H1 (cell line): ENCODE results near the gene UIMC1. TPM values are rescaled to one million over a fixed set of nuclear protein-coding genes. Genes with fewer than 3 reads are reported as not detected.

Source experiments
- CTCF ChIA-PET: fragments of 300-600 bp; sonication (Branson Sonifier 250); formaldehyde crosslinking; loops from one replicate; lab custom pipeline; 2021; ENCODE audit not compliant: partially characterized antibody; lab: Charles Lee
- POLR2A ChIA-PET: fragments of 300-600 bp; sonication (Branson Sonifier 250); formaldehyde crosslinking; loops from one replicate; lab custom pipeline; 2021; ENCODE audit warnings: inconsistent platforms; ENCODE audit not compliant: partially characterized antibody; lab: Charles Lee
- DNase-seq, 2 experiments: peaks; one replicate each; pipeline versions ENCODE4 v3.0.0 to v3.0.0-alpha.2; 2010 to 2022; ENCODE audit warnings: low spot score in 2 of 2, low read depth in 1 of 2, mixed read lengths in 1 of 2
- FAIRE-seq: peaks from 2 replicates; lab custom pipeline; 2011; peaks lifted over from hg19 to GRCh38; lab: Jason Lieb, UNC
- H2AFZ ChIP-seq: 2 replicates; pipeline ENCODE4 v1.8.1; 2012; ENCODE audit warnings: low read length, inconsistent platforms
- H2AK5ac ChIP-seq: 2 replicates; pipeline ENCODE4 v1.6.1; 2013; ENCODE audit warnings: low read depth, low read length
- H2BK120ac ChIP-seq: replicated peaks from 2 replicates; pipeline ENCODE3; 2013; ENCODE audit warnings: low read depth, low read length, inconsistent platforms
- H2BK12ac ChIP-seq: 2 replicates; pipeline ENCODE4 v1.6.1; 2013; ENCODE audit warnings: low read depth, low read length
- H2BK15ac ChIP-seq: 2 replicates; pipeline ENCODE4 v1.6.1; 2013; ENCODE audit warnings: low read length
- H2BK20ac ChIP-seq: 2 replicates; pipeline ENCODE4 v1.6.1; 2013; ENCODE audit warnings: low read length
- H2BK5ac ChIP-seq: 2 replicates; pipeline ENCODE4 v1.6.1; 2013; ENCODE audit warnings: low read depth, low read length
- H3K14ac ChIP-seq: 2 replicates; pipeline ENCODE4 v1.6.1; 2013; ENCODE audit warnings: inconsistent platforms; ENCODE audit not compliant: insufficient read length
- H3K18ac ChIP-seq: 2 replicates; pipeline ENCODE4 v1.6.1; 2013; ENCODE audit warnings: low read length; ENCODE audit errors: extremely low read depth
- H3K23ac ChIP-seq: 2 replicates; pipeline ENCODE4 v1.6.1; 2013; ENCODE audit warnings: inconsistent platforms; ENCODE audit not compliant: insufficient read length
- H3K23me2 ChIP-seq: 2 replicates; pipeline ENCODE4 v1.6.1; 2013; ENCODE audit warnings: low read depth, low read length
- H3K27ac ChIP-seq: 2 replicates; pipeline ENCODE4 v1.6.1; 2011; ENCODE audit warnings: low read depth, low read length, inconsistent platforms
- H3K27me3 ChIP-seq, 4 experiments: replicated peaks in 1 of 4; 1 replicate in 1 of 4; 2 replicates in 3 of 4; pipeline versions ENCODE4 v1.6.1 to v1.8.1; 2011 to 2013; ENCODE audit warnings: low read length in 3 of 4, mild to moderate bottlenecking in 3 of 4, inconsistent platforms in 2 of 4, mixed read lengths in 2 of 4, moderate library complexity in 1 of 4; ENCODE audit not compliant: control insufficient read depth in 3 of 4, insufficient read depth in 3 of 4; ENCODE audit errors: extremely low read depth in 1 of 4
- H3K36me3 ChIP-seq, 4 experiments: 2 replicates each; pipeline versions ENCODE4 v1.6.1 to v1.8.1; 2011 to 2013; ENCODE audit warnings: mild to moderate bottlenecking in 4 of 4, low read length in 3 of 4, moderate library complexity in 2 of 4, control low read depth in 1 of 4, inconsistent platforms in 1 of 4; ENCODE audit not compliant: insufficient read depth in 4 of 4, control insufficient read depth in 2 of 4
- H3K4ac ChIP-seq: replicated peaks from 2 replicates; pipeline ENCODE3; 2013; ENCODE audit warnings: low read length, low read depth, mixed read lengths, inconsistent platforms; ENCODE audit not compliant: insufficient read length
- H3K4me1 ChIP-seq, 4 experiments: replicated peaks in 1 of 4; 1 replicate in 1 of 4; 2 replicates in 3 of 4; pipeline versions ENCODE4 v1.6.1 to v1.8.1; 2011 to 2013; ENCODE audit warnings: low read length in 3 of 4, inconsistent platforms in 2 of 4, mixed read lengths in 1 of 4; ENCODE audit not compliant: insufficient read depth in 4 of 4, control insufficient read depth in 3 of 4
- H3K4me2 ChIP-seq, 2 experiments: 2 replicates each; pipeline versions ENCODE4 v1.6.1 to v1.8.1; 2011 to 2013; ENCODE audit warnings: low read depth in 2 of 2, low read length in 2 of 2, control low read depth in 1 of 2, inconsistent platforms in 1 of 2, mild to moderate bottlenecking in 1 of 2; ENCODE audit not compliant: insufficient read depth in 1 of 2
- H3K4me3 ChIP-seq, 4 experiments: fragments of 200-600, 300-600 bp in 1 of 4; sonication (generic), shearing (Covaris generic), sonication (Bioruptor Twin) in 1 of 4; 2 replicates each; pipeline versions ENCODE4 v1.5.1 to v1.8.1; 2011 to 2016; ENCODE audit warnings: low read length in 4 of 4, low read depth in 3 of 4, control low read depth in 2 of 4, inconsistent platforms in 2 of 4, mild to moderate bottlenecking in 2 of 4, mixed read lengths in 1 of 4, moderate library complexity in 1 of 4; ENCODE audit not compliant: insufficient read depth in 2 of 4; ENCODE audit errors: extremely low read depth in 1 of 4
- H3K56ac ChIP-seq: replicated peaks from 2 replicates; pipeline ENCODE3; 2013; ENCODE audit warnings: low read depth, mild to moderate bottlenecking, mixed read lengths, low read length, inconsistent platforms; ENCODE audit not compliant: insufficient read length
- H3K79me1 ChIP-seq: 2 replicates; pipeline ENCODE4 v1.6.1; 2013; ENCODE audit warnings: low read depth, low read length, control low read depth
- H3K79me2 ChIP-seq, 2 experiments: 2 replicates each; pipeline versions ENCODE4 v1.6.1 to v1.8.1; 2012 to 2013; ENCODE audit warnings: low read length in 2 of 2, mild to moderate bottlenecking in 2 of 2, inconsistent platforms in 1 of 2; ENCODE audit not compliant: insufficient read depth in 2 of 2, control insufficient read depth in 1 of 2
- H3K9ac ChIP-seq, 4 experiments: replicated peaks in 1 of 4; 1 replicate in 1 of 4; 2 replicates in 3 of 4; pipeline versions ENCODE4 v1.6.1 to v1.8.1; 2011 to 2013; ENCODE audit warnings: low read depth in 3 of 4, low read length in 3 of 4, control low read depth in 2 of 4, mild to moderate bottlenecking in 2 of 4, moderate library complexity in 2 of 4, inconsistent platforms in 1 of 4; ENCODE audit errors: extremely low read depth in 1 of 4
- H3K9me3 ChIP-seq, 2 experiments: 2 replicates each; pipeline versions ENCODE4 v1.6.1 to v1.8.1; 2012 to 2013; ENCODE audit warnings: mild to moderate bottlenecking in 2 of 2, moderate library complexity in 2 of 2, control low read depth in 1 of 2, inconsistent platforms in 1 of 2, low read depth in 1 of 2, low read length in 1 of 2, mixed read lengths in 1 of 2; ENCODE audit not compliant: insufficient read depth in 2 of 2
- H4K20me1 ChIP-seq, 2 experiments: replicated peaks in 1 of 2; 2 replicates each; pipeline versions ENCODE3 to v1.8.1; 2011 to 2013; ENCODE audit warnings: inconsistent platforms in 2 of 2, low read length in 2 of 2, mild to moderate bottlenecking in 1 of 2; ENCODE audit not compliant: insufficient read depth in 2 of 2, control insufficient read depth in 1 of 2
- H4K5ac ChIP-seq: 2 replicates; pipeline ENCODE4 v1.6.1; 2013; ENCODE audit warnings: low read length, low read depth, mixed read lengths, inconsistent platforms; ENCODE audit not compliant: insufficient read length
- H4K8ac ChIP-seq: 2 replicates; pipeline ENCODE4 v1.8.0; 2013; ENCODE audit warnings: mild to moderate bottlenecking, moderate library complexity, low read length, inconsistent platforms; ENCODE audit not compliant: insufficient read depth; ENCODE audit errors: extremely low read depth
- H4K91ac ChIP-seq: replicated peaks from 2 replicates; pipeline ENCODE3; 2013; ENCODE audit warnings: low read length, mixed read lengths, inconsistent platforms; ENCODE audit not compliant: insufficient read length
- JUND ChIP-seq: IDR thresholded peaks from 2 replicates; pipeline ENCODE4 v1.6.1; 2011; ENCODE audit warnings: mild to moderate bottlenecking, improper control_type of control experiment, low read length
- WGBS, 2 experiments: shearing (Covaris generic) in 1 of 2; methylation state at CpG; one replicate each; pipeline versions ENCODE4 v1.1.6 to v1.1.7; 2013 to 2015; ENCODE audit warnings: low lambda C conversion rate in 2 of 2, mixed read lengths in 2 of 2, inconsistent platforms in 1 of 2, low coverage in 1 of 2, missing lambda C conversion rate in 1 of 2; ENCODE audit not compliant: insufficient replicate concordance in 2 of 2, insufficient coverage in 1 of 2, insufficient read length in 1 of 2; ENCODE audit errors: extremely low coverage in 1 of 2, missing lambda C conversion rate in 1 of 2; 5-methylcytosine and 5-hydroxymethylcytosine counted together
- polyA plus RNA-seq, 7 experiments: library from polyadenylated mRNA; depleted of rRNA in 3 of 7; stranded (reverse) in 5 of 7; unstranded in 2 of 7; fragments of >200 nt in 5 of 7; fragments of 200-250 nt in 2 of 7; gene quantifications; 1 replicate in 5 of 7; 2 replicates in 1 of 7; 4 replicates in 1 of 7; pipeline versions ENCODE4 v1.2.1 to v1.2.3, GENCODE V29; 2011 to 2013; ENCODE audit warnings: missing spikeins in 2 of 7, mixed read lengths in 2 of 7
- total RNA-seq: library from RNA; stranded (reverse); fragmentation: NEBNext Ultra II Directional; extraction: Animal tissue kit (Norgen Biotek cat#: 25700); gene quantifications from 2 replicates; pipeline ENCODE4 v1.2.1, GENCODE V29; 2021

UIMC1 gene
- total and polyA plus RNA-seq, 2 of the 8 experiments (the other 6 are each of a cell fraction or from before 2014, with no cell fraction given): 12.8 to 43.7 TPM

- Histone ChIP-seq H3K27ac (no peak overlapping the region), H2BK12ac (no peak overlapping the region), H3K79me1 (no peaks in the 10 kb centered on the region), H3K36me3 (peaks cover 6 to 36% (median 20%) of the 10 kb centered on the region in 4 experiments; a peak in 7 of 8 replicates), H4K20me1 (peaks cover 0 to 2% of the 10 kb centered on the region in 2 experiments), H3K27me3 (no peaks in the 10 kb centered on the region), H2BK120ac (no peak overlapping the region), H2AK5ac (no peak overlapping the region), H3K23me2 (no peaks in the 10 kb centered on the region), H4K5ac (no peak overlapping the region), H4K8ac (no peak overlapping the region), H2BK20ac (no peak overlapping the region), H2BK5ac (no peak overlapping the region), H3K14ac (no peak overlapping the region), H3K4me3 (no peak overlapping the region), H3K4ac (no peak overlapping the region), H3K4me2 (no peak overlapping the region), H3K9ac (no peak overlapping the region), H3K9me3 (no peaks in the 10 kb centered on the region), H3K79me2 (no peaks in the 10 kb centered on the region), H3K4me1 (no peaks in the 10 kb centered on the region), H4K91ac (no peak overlapping the region), H2AFZ (no peak overlapping the region), H3K56ac (no peak overlapping the region), H3K18ac (no peak overlapping the region), H3K23ac (no peak overlapping the region), H2BK15ac (no peak overlapping the region)
- WGBS, 2 experiments: 92% methylated on average over 4 of the region's 4 CpGs; no CpG with 5 or more reads in 1 of the 2 experiments
- CTCF ChIA-PET: interaction anchor here (1.7 to 3.5 kb wide), 2 partner anchors 23 to 26 kb away, joined by 5 to 10 read pairs; partner anchors contain the start of gene ZNF346
- FAIRE-seq (no peak), DNase-seq (no peak)
- POLR2A ChIA-PET: interaction anchor here (0.6 to 1.0 kb wide), 2 partner anchors 13 to 42 kb away, joined by 3 to 4 read pairs; no protein-coding TSS in a partner anchor
- TF ChIP-seq JUND: no peak
These were observed 39.1 kb upstream of the UIMC1 start for GRCh38 chr5:177045631-177046030.
